WTC11 (cell line): ENCODE data around the gene BCAS3. TPM values are rescaled to one million over a fixed set of nuclear protein-coding genes. Genes with fewer than 3 reads are reported as not detected.

Experiments used
- ATAC-seq: fragments of 200-7000 bp; cut with Tn5 transposase; 2 replicates; pipeline ENCODE4 v1.10.0; 2021; ENCODE audit warnings: mild to moderate bottlenecking, moderate library complexity
- CTCF ChIA-PET: fragments of 300-600 bp; sonication (Branson Sonifier 250); formaldehyde crosslinking; loops from one replicate; lab custom pipeline; 2021; ENCODE audit warnings: antibody characterized with exemption; lab: Charles Lee
- POLR2A ChIA-PET: fragments of 350-600 bp; sonication (Branson Sonifier 250); formaldehyde crosslinking; loops from one replicate; lab custom pipeline; 2021; ENCODE audit warnings: antibody characterized with exemption; lab: Charles Lee
- DNase-seq: peaks from one replicate; pipeline ENCODE4 v3.0.0; 2021; ENCODE audit warnings: low spot score
- H3K27ac Mint-ChIP-seq: 2 replicates; pipeline ENCODE4 v1.8.0; 2021; ENCODE audit warnings: mixed read lengths
- H3K27me3 Mint-ChIP-seq: 2 replicates; pipeline ENCODE4 v1.8.0; 2021; ENCODE audit warnings: low read depth, mild to moderate bottlenecking, moderate library complexity, mixed read lengths
- H3K36me3 Mint-ChIP-seq: 2 replicates; pipeline ENCODE4 v1.8.0; 2021; ENCODE audit warnings: mixed read lengths
- H3K4me1 Mint-ChIP-seq: 2 replicates; pipeline ENCODE4 v1.8.0; 2022; ENCODE audit warnings: mixed read lengths
- H3K4me3 Mint-ChIP-seq: 2 replicates; pipeline ENCODE4 v1.8.0; 2021; ENCODE audit warnings: mild to moderate bottlenecking, moderate library complexity, mixed read lengths
- H3K9me3 Mint-ChIP-seq: 2 replicates; pipeline ENCODE4 v1.8.0; 2021; ENCODE audit warnings: mixed read lengths
- CBFB ChIP-seq: sonication (generic); formaldehyde crosslinking; IDR thresholded peaks from 2 replicates; pipeline ENCODE4 v1.8.1; 2022; ENCODE audit warnings: mild to moderate bottlenecking, low read depth, missing genetic modification reagents
- CREB1 ChIP-seq: sonication (generic); formaldehyde crosslinking; IDR thresholded peaks from 2 replicates; pipeline ENCODE4 v1.8.0; 2023; ENCODE audit warnings: mild to moderate bottlenecking, missing genetic modification reagents
- EMX1 ChIP-seq: fragments of 250-450 bp; sonication (Bioruptor Pico); IDR thresholded peaks from 2 replicates; pipeline ENCODE4 v1.8.0; 2021; ENCODE audit warnings: mild to moderate bottlenecking
- ESRRA ChIP-seq: sonication (generic); formaldehyde crosslinking; IDR thresholded peaks from 2 replicates; pipeline ENCODE4 v1.8.1; 2022; ENCODE audit warnings: mild to moderate bottlenecking, missing genetic modification reagents, borderline replicate concordance
- ETV6 ChIP-seq: sonication (generic); formaldehyde crosslinking; IDR thresholded peaks from 2 replicates; pipeline ENCODE4 v1.8.1; 2022; ENCODE audit warnings: mild to moderate bottlenecking, missing genetic modification reagents
- GABPB1 ChIP-seq: sonication (generic); formaldehyde crosslinking; IDR thresholded peaks from 2 replicates; pipeline ENCODE4 v1.8.1; 2023; ENCODE audit warnings: mild to moderate bottlenecking, missing genetic modification reagents
- GRHL2 ChIP-seq: fragments of 250-450 bp; sonication (Bioruptor Pico); IDR thresholded peaks from 2 replicates; pipeline ENCODE4 v1.8.0; 2022; ENCODE audit warnings: mild to moderate bottlenecking, moderate library complexity; ENCODE audit not compliant: insufficient replicate concordance, severe bottlenecking
- IRF2 ChIP-seq: sonication (generic); formaldehyde crosslinking; IDR thresholded peaks from 2 replicates; pipeline ENCODE4 v1.8.0; 2022; ENCODE audit warnings: low read depth, missing genetic modification reagents, borderline replicate concordance
- MXD4 ChIP-seq: fragments of 250-450 bp; sonication (Bioruptor Pico); IDR thresholded peaks from 2 replicates; pipeline ENCODE4 v1.8.0; 2021; ENCODE audit warnings: mild to moderate bottlenecking, moderate library complexity, borderline replicate concordance
- MYBL2 ChIP-seq: sonication (generic); formaldehyde crosslinking; IDR thresholded peaks from 2 replicates; pipeline ENCODE4 v1.8.1; 2023; ENCODE audit warnings: mild to moderate bottlenecking, moderate library complexity, missing genetic modification reagents
- ZNF232 ChIP-seq: sonication (generic); formaldehyde crosslinking; IDR thresholded peaks from 2 replicates; pipeline ENCODE4 v1.8.0; 2022; ENCODE audit warnings: mild to moderate bottlenecking, missing genetic modification reagents
- total RNA-seq: library from RNA; stranded (reverse); gene quantifications from 3 replicates; pipeline ENCODE4 v1.2.3, GENCODE V29; 2021
- TF ChIP-seq, protein P1 (sequence below): sonication (generic); formaldehyde crosslinking; conservative IDR thresholded peaks from 2 replicates; pipeline ENCODE4 v1.8.1; 2023; ENCODE audit warnings: mild to moderate bottlenecking, low read depth, missing genetic modification reagents, moderate library complexity
- TF ChIP-seq, protein P2 (sequence below): sonication (generic); formaldehyde crosslinking; IDR thresholded peaks from 2 replicates; pipeline ENCODE4 v1.8.0; 2022; ENCODE audit warnings: mild to moderate bottlenecking, missing genetic modification reagents
- TF ChIP-seq, protein P3 (sequence below): sonication (generic); formaldehyde crosslinking; IDR thresholded peaks from 2 replicates; pipeline ENCODE4 v1.8.1; 2023; ENCODE audit warnings: mild to moderate bottlenecking, missing genetic modification reagents, borderline replicate concordance
- TF ChIP-seq, protein P4 (sequence below): sonication (generic); formaldehyde crosslinking; IDR thresholded peaks from 2 replicates; pipeline ENCODE4 v1.8.1; 2023; ENCODE audit warnings: mild to moderate bottlenecking, moderate library complexity, missing genetic modification reagents
- TF ChIP-seq, protein P5 (sequence below): sonication (generic); formaldehyde crosslinking; IDR thresholded peaks from 2 replicates; pipeline ENCODE4 v1.8.1; 2023; ENCODE audit warnings: mild to moderate bottlenecking, missing genetic modification reagents, moderate library complexity
- TF ChIP-seq, protein P6 (sequence below): sonication (generic); formaldehyde crosslinking; IDR thresholded peaks from 2 replicates; pipeline ENCODE4 v1.8.0; 2023; ENCODE audit warnings: mild to moderate bottlenecking, missing genetic modification reagents
- TF ChIP-seq, protein P7 (sequence below): fragments of 250-450 bp; sonication (Bioruptor Pico); IDR thresholded peaks from 2 replicates; pipeline ENCODE4 v2.1.2; 2022; ENCODE audit warnings: mild to moderate bottlenecking, moderate library complexity
- TF ChIP-seq, protein P8 (sequence below): fragments of 250-450 bp; sonication (Bioruptor Pico); IDR thresholded peaks from 2 replicates; pipeline ENCODE4 v1.9.0; 2021; ENCODE audit warnings: mild to moderate bottlenecking

The BCAS3 gene
- total RNA-seq, 1 experiment from 2014 or later: 15.5 TPM

DNA sequence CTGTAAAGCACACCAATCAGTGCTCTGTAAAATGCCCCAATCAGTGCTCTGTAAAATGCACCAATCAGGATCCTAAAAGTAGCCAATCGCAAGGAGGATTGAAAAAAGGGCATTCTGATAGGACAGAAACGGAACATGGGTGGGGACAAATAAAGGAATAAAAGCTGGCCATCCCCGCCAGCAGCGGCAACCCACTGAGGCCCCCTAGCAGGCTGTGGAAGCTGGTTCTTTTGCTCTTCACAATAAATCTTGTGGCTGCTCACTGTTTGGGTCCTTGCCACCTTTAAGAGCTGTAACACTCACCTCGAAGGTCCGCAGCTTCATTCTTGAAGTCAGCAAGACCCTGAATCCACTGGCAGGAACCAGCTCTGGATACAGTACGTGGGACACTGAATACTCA, 559.6 kb downstream of the BCAS3 start:
- Mint-ChIP-seq H3K27me3 (no peaks in the 10 kb centered on the region; the same call in 1 of the 2 replicates), H3K4me1 (peaks cover 35% of the 10 kb centered on the region), H3K27ac (no peak overlapping the region), H3K36me3 (peaks cover 4% of the 10 kb centered on the region), H3K9me3 (peaks cover 7% of the 10 kb centered on the region; the same call in 1 of the 2 replicates), H3K4me3 (no peak overlapping the region)
- CTCF ChIA-PET: interaction anchor here (0.9 kb wide), 1 partner anchor 15 kb away, joined by 3 read pairs; no protein-coding TSS in a partner anchor
- POLR2A ChIA-PET: no interaction called here
- DNase-seq (no peak), ATAC-seq (no peak)
- TF ChIP-seq, protein P1, sequence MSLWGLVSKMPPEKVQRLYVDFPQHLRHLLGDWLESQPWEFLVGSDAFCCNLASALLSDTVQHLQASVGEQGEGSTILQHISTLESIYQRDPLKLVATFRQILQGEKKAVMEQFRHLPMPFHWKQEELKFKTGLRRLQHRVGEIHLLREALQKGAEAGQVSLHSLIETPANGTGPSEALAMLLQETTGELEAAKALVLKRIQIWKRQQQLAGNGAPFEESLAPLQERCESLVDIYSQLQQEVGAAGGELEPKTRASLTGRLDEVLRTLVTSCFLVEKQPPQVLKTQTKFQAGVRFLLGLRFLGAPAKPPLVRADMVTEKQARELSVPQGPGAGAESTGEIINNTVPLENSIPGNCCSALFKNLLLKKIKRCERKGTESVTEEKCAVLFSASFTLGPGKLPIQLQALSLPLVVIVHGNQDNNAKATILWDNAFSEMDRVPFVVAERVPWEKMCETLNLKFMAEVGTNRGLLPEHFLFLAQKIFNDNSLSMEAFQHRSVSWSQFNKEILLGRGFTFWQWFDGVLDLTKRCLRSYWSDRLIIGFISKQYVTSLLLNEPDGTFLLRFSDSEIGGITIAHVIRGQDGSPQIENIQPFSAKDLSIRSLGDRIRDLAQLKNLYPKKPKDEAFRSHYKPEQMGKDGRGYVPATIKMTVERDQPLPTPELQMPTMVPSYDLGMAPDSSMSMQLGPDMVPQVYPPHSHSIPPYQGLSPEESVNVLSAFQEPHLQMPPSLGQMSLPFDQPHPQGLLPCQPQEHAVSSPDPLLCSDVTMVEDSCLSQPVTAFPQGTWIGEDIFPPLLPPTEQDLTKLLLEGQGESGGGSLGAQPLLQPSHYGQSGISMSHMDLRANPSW (CRISPR knock-in tag): no peak
- TF ChIP-seq CBFB (no peak), ETV6 (no peak), ESRRA (CRISPR knock-in tag) (no peak), MYBL2 (CRISPR knock-in tag) (no peak), EMX1 (CRISPR knock-in tag) (no peak), CREB1 (no peak), MXD4 (CRISPR knock-in tag) (no peak), GRHL2 (CRISPR knock-in tag) (no peak), ZNF232 (CRISPR knock-in tag) (no peak), GABPB1 (CRISPR knock-in tag) (no peak), IRF2 (CRISPR knock-in tag) (no peak)
- TF ChIP-seq, protein P2, sequence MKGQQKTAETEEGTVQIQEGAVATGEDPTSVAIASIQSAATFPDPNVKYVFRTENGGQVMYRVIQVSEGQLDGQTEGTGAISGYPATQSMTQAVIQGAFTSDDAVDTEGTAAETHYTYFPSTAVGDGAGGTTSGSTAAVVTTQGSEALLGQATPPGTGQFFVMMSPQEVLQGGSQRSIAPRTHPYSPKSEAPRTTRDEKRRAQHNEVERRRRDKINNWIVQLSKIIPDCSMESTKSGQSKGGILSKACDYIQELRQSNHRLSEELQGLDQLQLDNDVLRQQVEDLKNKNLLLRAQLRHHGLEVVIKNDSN: no peak
- TF ChIP-seq, protein P3, sequence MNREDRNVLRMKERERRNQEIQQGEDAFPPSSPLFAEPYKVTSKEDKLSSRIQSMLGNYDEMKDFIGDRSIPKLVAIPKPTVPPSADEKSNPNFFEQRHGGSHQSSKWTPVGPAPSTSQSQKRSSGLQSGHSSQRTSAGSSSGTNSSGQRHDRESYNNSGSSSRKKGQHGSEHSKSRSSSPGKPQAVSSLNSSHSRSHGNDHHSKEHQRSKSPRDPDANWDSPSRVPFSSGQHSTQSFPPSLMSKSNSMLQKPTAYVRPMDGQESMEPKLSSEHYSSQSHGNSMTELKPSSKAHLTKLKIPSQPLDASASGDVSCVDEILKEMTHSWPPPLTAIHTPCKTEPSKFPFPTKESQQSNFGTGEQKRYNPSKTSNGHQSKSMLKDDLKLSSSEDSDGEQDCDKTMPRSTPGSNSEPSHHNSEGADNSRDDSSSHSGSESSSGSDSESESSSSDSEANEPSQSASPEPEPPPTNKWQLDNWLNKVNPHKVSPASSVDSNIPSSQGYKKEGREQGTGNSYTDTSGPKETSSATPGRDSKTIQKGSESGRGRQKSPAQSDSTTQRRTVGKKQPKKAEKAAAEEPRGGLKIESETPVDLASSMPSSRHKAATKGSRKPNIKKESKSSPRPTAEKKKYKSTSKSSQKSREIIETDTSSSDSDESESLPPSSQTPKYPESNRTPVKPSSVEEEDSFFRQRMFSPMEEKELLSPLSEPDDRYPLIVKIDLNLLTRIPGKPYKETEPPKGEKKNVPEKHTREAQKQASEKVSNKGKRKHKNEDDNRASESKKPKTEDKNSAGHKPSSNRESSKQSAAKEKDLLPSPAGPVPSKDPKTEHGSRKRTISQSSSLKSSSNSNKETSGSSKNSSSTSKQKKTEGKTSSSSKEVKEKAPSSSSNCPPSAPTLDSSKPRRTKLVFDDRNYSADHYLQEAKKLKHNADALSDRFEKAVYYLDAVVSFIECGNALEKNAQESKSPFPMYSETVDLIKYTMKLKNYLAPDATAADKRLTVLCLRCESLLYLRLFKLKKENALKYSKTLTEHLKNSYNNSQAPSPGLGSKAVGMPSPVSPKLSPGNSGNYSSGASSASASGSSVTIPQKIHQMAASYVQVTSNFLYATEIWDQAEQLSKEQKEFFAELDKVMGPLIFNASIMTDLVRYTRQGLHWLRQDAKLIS (CRISPR knock-in tag): no peak
- TF ChIP-seq, protein P4, sequence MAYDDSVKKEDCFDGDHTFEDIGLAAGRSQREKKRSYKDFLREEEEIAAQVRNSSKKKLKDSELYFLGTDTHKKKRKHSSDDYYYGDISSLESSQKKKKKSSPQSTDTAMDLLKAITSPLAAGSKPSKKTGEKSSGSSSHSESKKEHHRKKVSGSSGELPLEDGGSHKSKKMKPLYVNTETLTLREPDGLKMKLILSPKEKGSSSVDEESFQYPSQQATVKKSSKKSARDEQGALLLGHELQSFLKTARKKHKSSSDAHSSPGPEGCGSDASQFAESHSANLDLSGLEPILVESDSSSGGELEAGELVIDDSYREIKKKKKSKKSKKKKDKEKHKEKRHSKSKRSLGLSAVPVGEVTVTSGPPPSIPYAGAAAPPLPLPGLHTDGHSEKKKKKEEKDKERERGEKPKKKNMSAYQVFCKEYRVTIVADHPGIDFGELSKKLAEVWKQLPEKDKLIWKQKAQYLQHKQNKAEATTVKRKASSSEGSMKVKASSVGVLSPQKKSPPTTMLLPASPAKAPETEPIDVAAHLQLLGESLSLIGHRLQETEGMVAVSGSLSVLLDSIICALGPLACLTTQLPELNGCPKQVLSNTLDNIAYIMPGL (CRISPR knock-in tag): no peak
- TF ChIP-seq, protein P5, sequence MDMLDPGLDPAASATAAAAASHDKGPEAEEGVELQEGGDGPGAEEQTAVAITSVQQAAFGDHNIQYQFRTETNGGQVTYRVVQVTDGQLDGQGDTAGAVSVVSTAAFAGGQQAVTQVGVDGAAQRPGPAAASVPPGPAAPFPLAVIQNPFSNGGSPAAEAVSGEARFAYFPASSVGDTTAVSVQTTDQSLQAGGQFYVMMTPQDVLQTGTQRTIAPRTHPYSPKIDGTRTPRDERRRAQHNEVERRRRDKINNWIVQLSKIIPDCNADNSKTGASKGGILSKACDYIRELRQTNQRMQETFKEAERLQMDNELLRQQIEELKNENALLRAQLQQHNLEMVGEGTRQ (CRISPR knock-in tag): no peak
- TF ChIP-seq, protein P6, sequence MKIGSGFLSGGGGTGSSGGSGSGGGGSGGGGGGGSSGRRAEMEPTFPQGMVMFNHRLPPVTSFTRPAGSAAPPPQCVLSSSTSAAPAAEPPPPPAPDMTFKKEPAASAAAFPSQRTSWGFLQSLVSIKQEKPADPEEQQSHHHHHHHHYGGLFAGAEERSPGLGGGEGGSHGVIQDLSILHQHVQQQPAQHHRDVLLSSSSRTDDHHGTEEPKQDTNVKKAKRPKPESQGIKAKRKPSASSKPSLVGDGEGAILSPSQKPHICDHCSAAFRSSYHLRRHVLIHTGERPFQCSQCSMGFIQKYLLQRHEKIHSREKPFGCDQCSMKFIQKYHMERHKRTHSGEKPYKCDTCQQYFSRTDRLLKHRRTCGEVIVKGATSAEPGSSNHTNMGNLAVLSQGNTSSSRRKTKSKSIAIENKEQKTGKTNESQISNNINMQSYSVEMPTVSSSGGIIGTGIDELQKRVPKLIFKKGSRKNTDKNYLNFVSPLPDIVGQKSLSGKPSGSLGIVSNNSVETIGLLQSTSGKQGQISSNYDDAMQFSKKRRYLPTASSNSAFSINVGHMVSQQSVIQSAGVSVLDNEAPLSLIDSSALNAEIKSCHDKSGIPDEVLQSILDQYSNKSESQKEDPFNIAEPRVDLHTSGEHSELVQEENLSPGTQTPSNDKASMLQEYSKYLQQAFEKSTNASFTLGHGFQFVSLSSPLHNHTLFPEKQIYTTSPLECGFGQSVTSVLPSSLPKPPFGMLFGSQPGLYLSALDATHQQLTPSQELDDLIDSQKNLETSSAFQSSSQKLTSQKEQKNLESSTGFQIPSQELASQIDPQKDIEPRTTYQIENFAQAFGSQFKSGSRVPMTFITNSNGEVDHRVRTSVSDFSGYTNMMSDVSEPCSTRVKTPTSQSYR (CRISPR knock-in tag): no peak
- TF ChIP-seq, protein P7, sequence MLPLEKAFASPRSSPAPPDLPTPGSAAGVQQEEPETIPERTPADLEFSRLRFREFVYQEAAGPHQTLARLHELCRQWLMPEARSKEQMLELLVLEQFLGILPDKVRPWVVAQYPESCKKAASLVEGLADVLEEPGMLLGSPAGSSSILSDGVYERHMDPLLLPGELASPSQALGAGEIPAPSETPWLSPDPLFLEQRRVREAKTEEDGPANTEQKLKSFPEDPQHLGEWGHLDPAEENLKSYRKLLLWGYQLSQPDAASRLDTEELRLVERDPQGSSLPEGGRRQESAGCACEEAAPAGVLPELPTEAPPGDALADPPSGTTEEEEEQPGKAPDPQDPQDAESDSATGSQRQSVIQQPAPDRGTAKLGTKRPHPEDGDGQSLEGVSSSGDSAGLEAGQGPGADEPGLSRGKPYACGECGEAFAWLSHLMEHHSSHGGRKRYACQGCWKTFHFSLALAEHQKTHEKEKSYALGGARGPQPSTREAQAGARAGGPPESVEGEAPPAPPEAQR: no peak
- TF ChIP-seq, protein P8, sequence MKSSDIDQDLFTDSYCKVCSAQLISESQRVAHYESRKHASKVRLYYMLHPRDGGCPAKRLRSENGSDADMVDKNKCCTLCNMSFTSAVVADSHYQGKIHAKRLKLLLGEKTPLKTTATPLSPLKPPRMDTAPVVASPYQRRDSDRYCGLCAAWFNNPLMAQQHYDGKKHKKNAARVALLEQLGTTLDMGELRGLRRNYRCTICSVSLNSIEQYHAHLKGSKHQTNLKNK (CRISPR knock-in tag): no peak
